ENCODE measurements around the gene PTK7. TPM values are rescaled to one million over a fixed set of nuclear protein-coding genes. Genes with fewer than 3 reads are reported as not detected.

The PTK7 gene
- total and polyA plus RNA-seq, 2 experiments from 2014 or later: 46.1 to 147 TPM

- no peak overlapping the region; the same call in 1 of the 2 replicates for H3K27ac Mint-ChIP-seq
- no peaks in the 10 kb centered on the region for H3K9me2 ChIP-seq (ENCODE audit: insufficient read depth)
- H3K4me1 ChIP-seq (ENCODE audit: insufficient read depth): no peaks in the 10 kb centered on the region
- TF ChIP-seq JUNB (IDR thresholded peaks at IDR 0.05; ENCODE audit: unreplicated experiment) (no peak), CTCF (conservative IDR thresholded peaks at IDR 0.05; ENCODE audit: low read depth in 2 of 2) (no peak), EZH2phosphoT487 (IDR thresholded peaks at IDR 0.05; ENCODE audit: unreplicated experiment) (no peak), STAT1 (IDR thresholded peaks at IDR 0.05; ENCODE audit: unreplicated experiment) (no peak), NANOG (IDR thresholded peaks at IDR 0.05; ENCODE audit: borderline replicate concordance) (no peak), ZNF331 (CRISPR knock-in tag; IDR thresholded peaks at IDR 0.05; ENCODE audit: low read depth) (no peak), CREB1 (CRISPR knock-in tag; IDR thresholded peaks at IDR 0.05; ENCODE audit: low read depth) (no peak), EZH2 (IDR thresholded peaks at IDR 0.05; ENCODE audit: low read depth, unreplicated experiment) (no peak), REST (IDR thresholded peaks at IDR 0.05; ENCODE audit: unreplicated experiment) (no peak)
- TF ChIP-seq, protein P1, sequence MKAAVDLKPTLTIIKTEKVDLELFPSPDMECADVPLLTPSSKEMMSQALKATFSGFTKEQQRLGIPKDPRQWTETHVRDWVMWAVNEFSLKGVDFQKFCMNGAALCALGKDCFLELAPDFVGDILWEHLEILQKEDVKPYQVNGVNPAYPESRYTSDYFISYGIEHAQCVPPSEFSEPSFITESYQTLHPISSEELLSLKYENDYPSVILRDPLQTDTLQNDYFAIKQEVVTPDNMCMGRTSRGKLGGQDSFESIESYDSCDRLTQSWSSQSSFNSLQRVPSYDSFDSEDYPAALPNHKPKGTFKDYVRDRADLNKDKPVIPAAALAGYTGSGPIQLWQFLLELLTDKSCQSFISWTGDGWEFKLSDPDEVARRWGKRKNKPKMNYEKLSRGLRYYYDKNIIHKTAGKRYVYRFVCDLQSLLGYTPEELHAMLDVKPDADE (IDR thresholded peaks at IDR 0.05): no peak
- TF ChIP-seq, protein P2, sequence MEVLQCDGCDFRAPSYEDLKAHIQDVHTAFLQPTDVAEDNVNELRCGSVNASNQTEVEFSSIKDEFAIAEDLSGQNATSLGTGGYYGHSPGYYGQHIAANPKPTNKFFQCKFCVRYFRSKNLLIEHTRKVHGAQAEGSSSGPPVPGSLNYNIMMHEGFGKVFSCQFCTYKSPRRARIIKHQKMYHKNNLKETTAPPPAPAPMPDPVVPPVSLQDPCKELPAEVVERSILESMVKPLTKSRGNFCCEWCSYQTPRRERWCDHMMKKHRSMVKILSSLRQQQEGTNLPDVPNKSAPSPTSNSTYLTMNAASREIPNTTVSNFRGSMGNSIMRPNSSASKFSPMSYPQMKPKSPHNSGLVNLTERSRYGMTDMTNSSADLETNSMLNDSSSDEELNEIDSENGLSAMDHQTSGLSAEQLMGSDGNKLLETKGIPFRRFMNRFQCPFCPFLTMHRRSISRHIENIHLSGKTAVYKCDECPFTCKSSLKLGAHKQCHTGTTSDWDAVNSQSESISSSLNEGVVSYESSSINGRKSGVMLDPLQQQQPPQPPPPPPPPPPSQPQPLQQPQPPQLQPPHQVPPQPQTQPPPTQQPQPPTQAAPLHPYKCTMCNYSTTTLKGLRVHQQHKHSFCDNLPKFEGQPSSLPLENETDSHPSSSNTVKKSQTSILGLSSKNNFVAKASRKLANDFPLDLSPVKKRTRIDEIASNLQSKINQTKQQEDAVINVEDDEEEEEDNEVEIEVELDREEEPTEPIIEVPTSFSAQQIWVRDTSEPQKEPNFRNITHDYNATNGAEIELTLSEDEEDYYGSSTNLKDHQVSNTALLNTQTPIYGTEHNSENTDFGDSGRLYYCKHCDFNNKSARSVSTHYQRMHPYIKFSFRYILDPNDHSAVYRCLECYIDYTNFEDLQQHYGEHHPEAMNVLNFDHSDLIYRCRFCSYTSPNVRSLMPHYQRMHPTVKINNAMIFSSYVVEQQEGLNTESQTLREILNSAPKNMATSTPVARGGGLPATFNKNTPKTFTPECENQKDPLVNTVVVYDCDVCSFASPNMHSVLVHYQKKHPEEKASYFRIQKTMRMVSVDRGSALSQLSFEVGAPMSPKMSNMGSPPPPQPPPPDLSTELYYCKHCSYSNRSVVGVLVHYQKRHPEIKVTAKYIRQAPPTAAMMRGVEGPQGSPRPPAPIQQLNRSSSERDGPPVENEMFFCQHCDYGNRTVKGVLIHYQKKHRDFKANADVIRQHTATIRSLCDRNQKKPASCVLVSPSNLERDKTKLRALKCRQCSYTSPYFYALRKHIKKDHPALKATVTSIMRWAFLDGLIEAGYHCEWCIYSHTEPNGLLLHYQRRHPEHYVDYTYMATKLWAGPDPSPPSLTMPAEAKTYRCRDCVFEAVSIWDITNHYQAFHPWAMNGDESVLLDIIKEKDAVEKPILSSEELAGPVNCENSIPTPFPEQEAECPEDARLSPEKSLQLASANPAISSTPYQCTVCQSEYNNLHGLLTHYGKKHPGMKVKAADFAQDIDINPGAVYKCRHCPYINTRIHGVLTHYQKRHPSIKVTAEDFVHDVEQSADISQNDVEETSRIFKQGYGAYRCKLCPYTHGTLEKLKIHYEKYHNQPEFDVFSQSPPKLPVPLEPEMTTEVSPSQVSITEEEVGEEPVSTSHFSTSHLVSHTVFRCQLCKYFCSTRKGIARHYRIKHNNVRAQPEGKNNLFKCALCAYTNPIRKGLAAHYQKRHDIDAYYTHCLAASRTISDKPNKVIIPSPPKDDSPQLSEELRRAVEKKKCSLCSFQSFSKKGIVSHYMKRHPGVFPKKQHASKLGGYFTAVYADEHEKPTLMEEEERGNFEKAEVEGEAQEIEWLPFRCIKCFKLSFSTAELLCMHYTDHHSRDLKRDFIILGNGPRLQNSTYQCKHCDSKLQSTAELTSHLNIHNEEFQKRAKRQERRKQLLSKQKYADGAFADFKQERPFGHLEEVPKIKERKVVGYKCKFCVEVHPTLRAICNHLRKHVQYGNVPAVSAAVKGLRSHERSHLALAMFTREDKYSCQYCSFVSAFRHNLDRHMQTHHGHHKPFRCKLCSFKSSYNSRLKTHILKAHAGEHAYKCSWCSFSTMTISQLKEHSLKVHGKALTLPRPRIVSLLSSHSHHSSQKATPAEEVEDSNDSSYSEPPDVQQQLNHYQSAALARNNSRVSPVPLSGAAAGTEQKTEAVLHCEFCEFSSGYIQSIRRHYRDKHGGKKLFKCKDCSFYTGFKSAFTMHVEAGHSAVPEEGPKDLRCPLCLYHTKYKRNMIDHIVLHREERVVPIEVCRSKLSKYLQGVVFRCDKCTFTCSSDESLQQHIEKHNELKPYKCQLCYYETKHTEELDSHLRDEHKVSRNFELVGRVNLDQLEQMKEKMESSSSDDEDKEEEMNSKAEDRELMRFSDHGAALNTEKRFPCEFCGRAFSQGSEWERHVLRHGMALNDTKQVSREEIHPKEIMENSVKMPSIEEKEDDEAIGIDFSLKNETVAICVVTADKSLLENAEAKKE (CRISPR knock-in tag; IDR thresholded peaks at IDR 0.05): no peak
- no peak for DNase-seq (ENCODE audit: low spot score)
- H3K27ac ChIP-seq (ENCODE audit: low read depth): no peak overlapping the region
- no peaks in the 10 kb centered on the region for H3F3A ChIP-seq (replicated peaks; ENCODE audit: low read depth)
- no peak for ATAC-seq
- H3K4me3 Mint-ChIP-seq: no peak overlapping the region
- H3K36me3 Mint-ChIP-seq (ENCODE audit: low read depth): no peaks in the 10 kb centered on the region
- H3K79me2 ChIP-seq (replicated peaks; ENCODE audit: insufficient read depth): no peaks in the 10 kb centered on the region
- no peaks in the 10 kb centered on the region for H3K9me3 Mint-ChIP-seq
- no peak overlapping the region for H3K4me2 ChIP-seq
- no peaks in the 10 kb centered on the region; the same call in 1 of the 3 replicates for H3K4me1 Mint-ChIP-seq
- no peaks in the 10 kb centered on the region for H3K36me3 ChIP-seq (ENCODE audit: insufficient read depth)
- no peaks in the 10 kb centered on the region for H4K20me1 ChIP-seq (replicated peaks; ENCODE audit: insufficient read depth)
- H3K4me3 ChIP-seq: no peak overlapping the region
- peaks cover 8% of the 10 kb centered on the region for H3K27me3 Mint-ChIP-seq (ENCODE audit: insufficient read depth, low read depth, poor library complexity)
- no peak overlapping the region for H2AFZ ChIP-seq
- H3K27me3 ChIP-seq (ENCODE audit: insufficient read depth): no peaks in the 10 kb centered on the region
Measured at GRCh38 chr6:43205849-43206248, 129.7 kb downstream of the PTK7 start.

Measured in GM23338 (cell line).